ENCODE data around the gene BMAL1. TPM values are rescaled to one million over a fixed set of nuclear protein-coding genes. Genes with fewer than 3 reads are reported as not detected.
A peak's percentile ranks its signal among the peaks of the same experiment; 100 is the strongest.
"Not testable (repeated sequence)": the region's sequence is repeated elsewhere in the genome, so short reads cannot be mapped to it uniquely, and the experiment has no call there.

The BMAL1 gene
- total RNA-seq, 1 donor from 2014 or later: 7.4 TPM

- peak in 1 of 2 donors; percentile 35 for DNase-seq (ENCODE audit: low read depth in 2 of 2)
Measured at GRCh38 chr11:13375798-13376197, 98.2 kb downstream of the BMAL1 start.

DNA sequence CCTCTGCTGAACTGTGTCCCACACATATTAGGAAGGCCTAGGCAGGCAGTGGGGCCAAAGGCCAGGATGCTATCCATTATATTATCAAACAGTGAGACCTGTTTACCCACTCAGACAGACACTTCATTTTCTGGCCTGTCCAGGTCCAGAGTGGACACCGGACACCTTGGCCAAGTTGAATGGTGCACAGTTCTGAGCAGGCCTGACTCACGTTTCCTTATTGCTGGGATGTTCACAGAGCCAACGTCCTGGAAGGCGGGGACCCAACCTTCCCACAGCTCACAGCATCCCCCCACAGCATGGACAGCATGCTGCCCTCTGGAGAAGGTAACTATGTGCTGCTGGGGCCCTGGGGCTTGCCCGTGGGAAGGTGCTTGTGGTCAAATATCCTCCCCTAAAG lies 98.8 kb downstream of the BMAL1 start:
- peak in 1 of 2 donors; percentile 29 for DNase-seq (ENCODE audit: low read depth in 2 of 2)

DNA sequence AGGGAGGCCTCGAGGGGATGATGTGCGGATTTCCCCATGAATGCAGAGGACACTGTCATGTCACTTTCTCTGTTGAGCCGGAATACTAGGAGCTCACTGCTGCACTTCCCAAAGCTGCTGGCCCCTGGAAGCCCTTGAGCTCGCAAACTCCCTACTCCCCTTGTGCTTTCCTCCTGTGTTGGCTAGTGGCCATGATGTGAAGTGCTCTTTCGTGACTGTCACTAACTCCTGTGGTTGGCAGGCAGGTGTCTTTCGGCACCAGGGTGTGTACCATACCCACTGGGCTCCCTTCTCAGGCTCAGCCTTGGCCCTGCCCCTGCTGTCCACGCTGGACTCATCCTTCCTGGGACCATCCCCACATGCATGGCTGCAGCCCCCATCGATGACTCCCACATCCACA lies 99.2 kb downstream of the BMAL1 start:
- no peak for DNase-seq (ENCODE audit: low read depth in 2 of 2)

DNA sequence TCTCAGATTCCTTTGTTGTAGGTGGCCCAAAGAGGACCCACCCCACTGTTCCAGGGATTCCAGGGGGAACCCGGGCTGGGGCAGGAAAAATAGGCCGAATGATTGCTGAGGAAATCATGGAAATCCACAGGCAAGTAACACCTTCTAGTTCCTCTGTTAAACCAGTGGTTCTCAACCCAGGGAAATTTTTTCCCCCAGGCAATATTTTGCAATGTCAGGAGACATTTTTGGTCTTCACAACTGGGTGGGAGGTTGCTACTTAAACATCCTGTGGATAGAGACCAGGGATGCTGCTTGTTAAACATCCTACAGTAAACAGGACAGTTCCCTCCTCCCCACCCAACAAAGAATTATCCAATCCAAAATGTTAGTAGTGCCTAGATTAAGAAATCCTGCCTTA lies 100.7 kb downstream of the BMAL1 start:
- no peak for DNase-seq (ENCODE audit: low read depth in 2 of 2)

GRCh38 chr11:13380731-13381130 lies 103.1 kb downstream of the BMAL1 start:
- no peak for DNase-seq (ENCODE audit: low read depth in 2 of 2)

DNA sequence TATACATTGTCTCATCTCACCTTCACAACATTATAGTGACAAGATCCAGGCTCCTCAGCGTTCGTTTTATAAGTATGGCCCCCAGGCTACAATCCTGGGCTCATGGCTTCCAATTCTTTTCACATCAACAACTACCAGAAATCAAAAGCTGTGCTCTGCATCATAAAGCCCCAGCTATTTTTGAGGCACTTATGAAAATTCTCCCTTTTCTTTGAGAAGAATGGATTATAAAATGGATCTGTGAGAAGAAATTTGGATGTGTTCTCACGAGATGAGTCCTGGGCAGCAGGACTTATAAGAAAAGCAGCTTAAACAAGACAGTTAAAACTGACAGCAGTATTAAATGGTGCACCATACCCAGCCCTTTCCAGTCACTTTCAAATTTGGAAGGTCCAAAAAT lies 105.2 kb downstream of the BMAL1 start:
- no peak for DNase-seq (ENCODE audit: low read depth in 2 of 2)

DNA sequence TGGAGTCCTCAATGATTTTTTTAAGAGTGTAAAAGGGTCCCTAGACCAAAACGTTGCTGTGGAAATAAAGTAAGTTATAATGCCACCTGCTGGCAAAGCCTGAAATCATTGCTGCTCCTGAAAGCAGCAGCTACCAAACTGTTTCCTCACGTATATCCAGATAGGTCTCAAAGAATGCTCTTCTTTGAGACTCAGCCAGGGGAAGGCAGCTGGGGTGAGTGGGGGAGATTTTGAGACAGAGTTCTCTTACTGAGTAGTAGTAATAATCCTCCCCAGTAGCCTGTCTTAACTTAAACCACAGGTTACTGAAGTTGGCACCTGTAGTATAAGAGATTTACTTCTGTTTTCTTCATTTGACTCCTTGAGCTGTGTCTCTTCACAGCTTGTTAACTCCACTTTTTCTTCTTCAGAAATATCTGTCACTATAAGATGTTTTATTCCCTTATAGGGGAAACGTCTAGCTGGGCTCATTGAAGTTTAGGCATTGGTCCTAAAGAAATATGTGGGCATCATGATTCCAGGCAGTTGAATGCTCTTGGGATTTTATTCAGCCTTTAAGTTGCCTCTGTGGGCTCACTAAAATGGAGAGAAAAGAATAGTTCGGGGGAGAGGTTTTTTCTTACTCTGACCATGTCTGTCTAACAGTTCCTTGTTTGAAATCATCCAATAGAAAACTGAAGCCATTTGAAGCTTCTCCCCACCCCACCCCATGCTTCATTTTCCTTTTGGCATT lies 107.5 kb downstream of the BMAL1 start:
- peak; percentile 22 to 50 for DNase-seq (ENCODE audit: low read depth in 2 of 2)

GRCh38 chr11:13386567-13386966 lies 109.0 kb downstream of the BMAL1 start:
- no peak for DNase-seq (ENCODE audit: low read depth in 2 of 2)

GRCh38 chr11:13388741-13389140 lies 111.2 kb downstream of the BMAL1 start:
- no peak for DNase-seq (ENCODE audit: low read depth in 2 of 2)

DNA sequence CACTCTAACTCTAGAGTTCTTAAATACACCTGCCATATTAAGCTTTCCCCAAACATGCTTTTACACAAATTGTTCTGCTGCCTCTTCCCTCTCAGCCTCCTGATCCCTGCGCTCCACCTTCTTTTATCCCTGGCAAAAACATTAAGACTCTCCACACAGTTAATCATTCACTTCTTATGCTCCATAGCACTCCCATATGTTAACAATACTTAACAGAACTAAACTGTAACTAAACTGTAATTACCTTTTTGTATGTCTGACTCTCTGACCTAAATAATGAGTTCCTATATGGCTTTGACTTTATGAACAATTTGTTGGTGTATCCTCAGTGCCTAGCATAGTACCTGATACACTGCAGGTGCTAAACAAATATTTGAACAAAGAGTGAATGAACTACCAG lies 113.6 kb downstream of the BMAL1 start:
- no peak for DNase-seq (ENCODE audit: low read depth in 2 of 2)

DNA sequence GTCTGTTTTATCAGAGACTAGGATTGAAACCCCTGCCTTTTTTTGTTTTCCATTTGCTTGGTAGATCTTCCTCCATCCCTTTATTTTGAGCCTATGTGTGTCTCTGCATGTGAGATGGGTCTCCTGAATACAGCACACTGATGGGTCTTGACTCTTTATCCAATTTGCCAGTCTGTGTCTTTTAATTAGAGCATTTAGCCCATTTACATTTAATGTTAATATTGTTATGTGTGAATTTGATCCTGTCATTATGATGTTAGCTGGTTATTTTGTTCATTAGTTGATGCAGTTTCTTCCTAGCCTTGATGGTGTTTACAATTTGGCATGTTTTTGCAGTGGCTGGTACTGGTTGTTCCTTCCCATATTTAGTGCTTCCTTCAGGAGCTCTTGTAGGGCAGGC lies 120.7 kb downstream of the BMAL1 start:
- not testable (repeated sequence) for DNase-seq (ENCODE audit: low read depth in 2 of 2)

DNA sequence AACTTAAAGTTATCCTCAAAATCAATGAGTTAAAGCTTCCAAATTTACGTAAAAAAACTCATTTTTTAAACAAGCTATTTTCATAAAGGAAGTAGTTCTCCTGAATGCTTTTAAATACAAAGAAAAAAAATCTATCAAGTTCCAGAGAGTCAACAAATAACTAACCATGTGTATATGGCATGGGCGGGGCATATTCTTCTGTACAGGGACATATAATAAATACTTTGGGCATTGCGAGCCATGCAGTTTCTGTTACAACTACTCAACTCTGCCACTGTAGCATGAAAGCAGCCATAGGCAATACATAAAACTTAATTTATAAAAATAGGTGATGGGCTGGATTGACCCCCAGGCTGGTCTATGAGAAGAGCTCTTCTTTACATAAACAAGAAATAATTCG lies 127.6 kb downstream of the BMAL1 start:
- no peak for DNase-seq (ENCODE audit: low read depth in 2 of 2)

DNA sequence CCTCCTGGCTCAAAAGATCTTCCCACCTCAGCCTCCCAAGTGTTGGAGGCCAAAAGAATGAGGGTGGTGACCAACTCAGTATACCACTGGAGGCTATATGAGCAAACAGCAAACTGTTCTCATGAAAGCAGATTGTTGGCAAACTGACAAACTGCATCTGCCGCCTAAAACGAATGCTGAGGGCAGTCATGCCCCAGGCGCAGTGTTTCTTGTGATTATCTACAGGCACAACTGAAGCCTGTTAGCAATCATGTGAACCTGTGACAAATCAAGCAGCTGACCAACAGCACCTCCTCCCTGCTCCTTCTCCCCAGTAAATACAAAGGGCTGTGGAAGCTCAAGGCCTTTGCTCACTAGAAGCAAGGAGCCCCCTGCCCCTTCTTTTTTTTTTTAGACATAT lies 137.6 kb downstream of the BMAL1 start:
- no peak for DNase-seq (ENCODE audit: low read depth in 2 of 2)

GRCh38 chr11:13421561-13421960 lies 144.0 kb downstream of the BMAL1 start:
- DNase-seq (ENCODE audit: low read depth in 2 of 2): no peak

DNA sequence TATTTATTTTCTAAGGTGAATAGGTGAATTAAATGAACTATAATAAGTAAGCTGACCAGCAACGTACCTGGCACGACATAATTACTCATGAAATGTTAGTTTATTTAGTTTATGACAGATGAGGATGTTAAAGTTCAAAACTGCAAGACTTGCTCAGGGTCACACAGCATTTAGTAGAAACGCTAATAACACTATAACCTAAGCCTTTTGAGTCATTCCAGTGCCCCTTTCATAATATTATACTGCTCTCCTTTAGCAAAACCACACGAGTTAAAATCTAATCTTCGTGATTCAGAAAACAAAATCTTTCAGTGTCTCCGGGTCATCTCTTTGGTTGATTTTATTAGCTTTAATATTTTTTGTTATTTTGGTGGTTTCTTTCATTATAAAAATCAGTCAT lies 145.8 kb downstream of the BMAL1 start:
- DNase-seq (ENCODE audit: low read depth in 2 of 2): no peak

GRCh38 chr11:13427440-13427839 lies 149.8 kb downstream of the BMAL1 start:
- no peak for DNase-seq (ENCODE audit: low read depth in 2 of 2)

GRCh38 chr11:13429288-13429687 lies 151.7 kb downstream of the BMAL1 start:
- no peak for DNase-seq (ENCODE audit: low read depth in 2 of 2)

GRCh38 chr11:13429836-13430235 lies 152.2 kb downstream of the BMAL1 start:
- DNase-seq (ENCODE audit: low read depth in 2 of 2): no peak

GRCh38 chr11:13433437-13433836 lies 155.8 kb downstream of the BMAL1 start:
- no peak for DNase-seq (ENCODE audit: low read depth in 2 of 2)

DNA sequence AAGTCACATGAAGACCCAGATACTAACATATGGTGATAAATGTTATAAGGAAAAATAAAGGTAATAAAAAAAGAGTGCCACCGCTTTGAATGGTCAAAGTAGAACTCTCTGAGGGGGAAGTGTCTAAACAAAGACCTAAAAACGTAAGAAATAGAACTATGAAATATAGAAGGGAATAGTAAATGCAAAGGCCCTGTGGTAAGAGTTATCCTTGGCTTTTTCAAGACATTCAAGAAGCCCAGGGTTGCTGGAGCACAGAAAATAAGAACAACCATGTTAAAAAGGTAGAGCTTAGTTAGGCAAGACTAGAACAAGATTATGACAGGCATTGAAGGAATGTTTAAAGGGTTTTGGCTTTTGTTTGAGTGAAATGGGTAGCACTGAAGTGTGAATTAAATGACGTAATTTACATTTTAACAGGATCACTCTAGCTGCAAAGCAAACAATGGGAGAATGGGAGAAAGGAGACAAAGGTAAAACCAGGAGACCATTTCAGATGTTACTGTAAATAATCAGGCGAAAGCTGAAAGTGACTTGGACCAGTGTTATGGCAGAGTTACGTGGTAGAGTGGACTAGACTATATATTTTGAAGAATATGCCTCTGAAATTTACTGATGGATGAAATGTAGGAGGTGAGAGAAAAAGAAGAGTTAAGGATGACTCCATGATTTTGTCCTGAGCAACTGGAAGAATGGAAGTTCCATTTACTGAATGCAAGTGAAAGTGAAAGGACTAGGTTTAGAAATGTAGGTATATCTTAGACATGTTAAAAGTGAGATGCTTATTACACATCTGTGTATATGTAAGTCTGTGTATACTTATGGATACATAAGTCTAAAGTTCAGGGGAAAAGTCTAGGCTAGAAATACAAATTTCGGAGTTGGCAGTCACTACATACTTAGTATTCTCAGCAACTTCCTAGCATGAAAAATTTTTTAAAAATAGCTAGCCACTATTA lies 156.9 kb downstream of the BMAL1 start:
- no peak for DNase-seq (ENCODE audit: low read depth in 2 of 2)

DNA sequence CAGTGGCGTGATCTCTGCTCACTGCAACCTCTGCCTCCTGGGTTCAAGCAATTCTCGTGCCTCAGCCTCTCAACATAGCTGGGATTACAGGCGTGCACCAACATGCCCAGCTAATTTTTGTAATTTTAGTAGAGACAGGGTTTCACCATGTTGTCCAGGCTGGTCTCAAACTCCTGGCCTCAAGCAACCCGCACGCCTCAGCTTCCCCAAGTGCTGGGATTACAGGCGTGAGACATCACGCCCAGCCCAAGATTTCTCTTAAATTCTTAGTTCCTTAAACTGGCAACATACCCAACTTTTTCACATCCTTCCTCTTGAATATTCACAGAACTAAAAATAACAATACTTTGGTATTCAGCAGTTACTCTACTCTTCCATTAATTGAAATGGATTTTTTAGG lies 159.2 kb downstream of the BMAL1 start:
- not testable (repeated sequence) for DNase-seq (ENCODE audit: low read depth in 2 of 2)

Measured in dermis microvascular lymphatic vessel endothelial cell (primary cell).